ENCODE measurements around the gene CEP89.

Gene CEP89

GRCh38 chr19:32917616-32917996, 54.2 kb downstream of the CEP89 start:
- Histone ChIP-seq H3K4me2 (ENCODE audit: insufficient read depth, low read length, poor library complexity, severe bottlenecking) (no peak overlapping the region), H3K27me3 (ENCODE audit: control insufficient read depth in 3 of 3, insufficient read depth in 3 of 3, low read depth in 1 of 3, low read length in 3 of 3) (no peaks in the 10 kb centered on the region), H3K9ac (ENCODE audit: low read depth, low read length, poor library complexity) (no peak overlapping the region), H2AK5ac (ENCODE audit: low read depth, low read length) (no peak overlapping the region), H2BK120ac (ENCODE audit: low read depth, low read length) (no peak overlapping the region), H3K4me3 (ENCODE audit: low read length in 2 of 2) (no peak overlapping the region), H3K14ac (ENCODE audit: low read length) (no peak overlapping the region), H3K4ac (ENCODE audit: low read length) (no peak overlapping the region), H2BK15ac (ENCODE audit: low read length) (no peak overlapping the region), H3K27ac (replicated peaks; ENCODE audit: low read length) (no peak overlapping the region), H4K8ac (ENCODE audit: low read depth, low read length) (no peak overlapping the region), H3K23ac (ENCODE audit: low read depth, low read length, poor library complexity) (no peak overlapping the region), H3K4me1 (ENCODE audit: control insufficient read depth in 2 of 2, insufficient read depth in 1 of 2, low read depth in 1 of 2, low read length in 2 of 2) (no peaks in the 10 kb centered on the region), H3K18ac (ENCODE audit: low read length) (no peak overlapping the region), H3K79me1 (ENCODE audit: low read depth, low read length) (no peaks in the 10 kb centered on the region), H3K36me3 (replicated peaks in 1 of 2; ENCODE audit: control insufficient read depth in 2 of 2, insufficient read depth in 2 of 2, low read length in 2 of 2) (peaks cover 4 to 63% of the 10 kb centered on the region in 2 donors), H2AFZ (ENCODE audit: low read length) (no peak overlapping the region), H3K9me3 (replicated peaks in 1 of 2; ENCODE audit: control insufficient read depth in 2 of 2, insufficient read depth in 1 of 2, low read depth in 1 of 2, low read length in 2 of 2) (no peaks in the 10 kb centered on the region), H4K91ac (ENCODE audit: low read depth, low read length, poor library complexity) (no peak overlapping the region), H2BK12ac (ENCODE audit: low read length) (no peak overlapping the region), H2BK5ac (ENCODE audit: low read length) (no peak overlapping the region)
- WGBS, 2 donors (ENCODE audit: extremely low coverage in 2 of 2, insufficient read length in 2 of 2, insufficient replicate concordance in 1 of 2), result no CpG with 5 or more reads among the region's 8 CpGs
- no peak for DNase-seq (ENCODE audit: low spot score)

- Histone ChIP-seq H2AFZ (ENCODE audit: low read length) (no peak overlapping the region), H3K36me3 (replicated peaks in 1 of 2; ENCODE audit: control insufficient read depth in 2 of 2, insufficient read depth in 2 of 2, low read length in 2 of 2) (peaks cover 4 to 59% of the 10 kb centered on the region in 2 donors), H3K4me1 (ENCODE audit: control insufficient read depth in 2 of 2, insufficient read depth in 1 of 2, low read depth in 1 of 2, low read length in 2 of 2) (no peaks in the 10 kb centered on the region), H3K9ac (ENCODE audit: low read depth, low read length, poor library complexity) (no peak overlapping the region), H4K8ac (ENCODE audit: low read depth, low read length) (no peak overlapping the region), H3K18ac (ENCODE audit: low read length) (no peak overlapping the region), H3K23ac (ENCODE audit: low read depth, low read length, poor library complexity) (no peak overlapping the region), H2BK15ac (ENCODE audit: low read length) (no peak overlapping the region), H3K4ac (ENCODE audit: low read length) (no peak overlapping the region), H3K27me3 (ENCODE audit: control insufficient read depth in 3 of 3, insufficient read depth in 3 of 3, low read depth in 1 of 3, low read length in 3 of 3) (no peaks in the 10 kb centered on the region), H3K4me2 (ENCODE audit: insufficient read depth, low read length, poor library complexity, severe bottlenecking) (no peak overlapping the region), H2BK12ac (ENCODE audit: low read length) (no peak overlapping the region), H2BK120ac (ENCODE audit: low read depth, low read length) (no peak overlapping the region), H2AK5ac (ENCODE audit: low read depth, low read length) (no peak overlapping the region), H2BK5ac (ENCODE audit: low read length) (no peak overlapping the region), H3K14ac (ENCODE audit: low read length) (no peak overlapping the region), H3K27ac (replicated peaks; ENCODE audit: low read length) (no peak overlapping the region), H4K91ac (ENCODE audit: low read depth, low read length, poor library complexity) (no peak overlapping the region), H3K4me3 (ENCODE audit: low read length in 2 of 2) (no peak overlapping the region), H3K79me1 (ENCODE audit: low read depth, low read length) (no peaks in the 10 kb centered on the region), H3K9me3 (replicated peaks in 1 of 2; ENCODE audit: control insufficient read depth in 2 of 2, insufficient read depth in 1 of 2, low read depth in 1 of 2, low read length in 2 of 2) (no peaks in the 10 kb centered on the region)
- DNase-seq (ENCODE audit: low spot score), result no peak
- WGBS, 2 donors (ENCODE audit: extremely low coverage in 2 of 2, insufficient read length in 2 of 2, insufficient replicate concordance in 1 of 2), result no CpG with 5 or more reads among the region's 4 CpGs
These were observed 54.7 kb downstream of the CEP89 start for GRCh38 chr19:32916969-32917615.

DNA sequence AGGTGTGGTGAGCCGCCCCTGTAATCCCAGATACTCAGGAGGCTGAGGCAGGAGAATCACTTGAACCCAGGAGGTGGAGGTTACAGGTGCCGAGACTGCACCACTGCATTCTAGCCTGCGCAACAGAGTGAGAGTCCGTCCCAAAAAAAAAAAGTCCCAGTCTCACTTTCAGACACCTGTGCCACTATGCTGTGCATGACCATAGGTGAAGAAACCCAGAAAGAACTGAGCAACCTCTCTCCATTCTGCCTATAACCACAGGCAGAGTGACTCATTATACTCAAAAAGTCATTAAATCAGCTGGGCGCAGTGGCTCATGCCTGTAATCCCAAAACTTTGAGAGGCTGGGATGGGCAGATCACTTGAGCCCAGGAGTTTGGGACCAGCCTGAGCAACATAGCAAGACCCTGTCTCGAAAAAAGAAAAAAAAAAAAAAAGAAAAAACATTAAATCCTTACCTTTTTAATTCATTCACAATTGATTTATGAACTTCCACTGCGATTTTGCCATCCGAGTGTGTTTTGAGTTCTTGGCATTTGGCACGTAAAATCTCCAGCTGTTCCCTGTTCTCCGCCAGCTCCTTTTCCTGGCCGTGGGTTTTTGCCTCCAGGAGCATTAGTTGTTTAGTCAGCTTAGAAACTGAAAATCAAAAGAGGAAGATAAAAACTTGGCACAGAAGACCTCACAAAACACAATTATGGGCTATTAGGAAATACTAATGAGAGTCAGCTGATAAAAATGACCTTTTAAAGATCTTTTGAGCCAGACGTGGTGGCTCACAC, 56.7 kb downstream of the CEP89 start:
- H2BK15ac ChIP-seq (ENCODE audit: low read length), result no peak overlapping the region
- WGBS, 2 donors (ENCODE audit: extremely low coverage in 2 of 2, insufficient read length in 2 of 2, insufficient replicate concordance in 1 of 2), result no CpG with 5 or more reads among the region's 12 CpGs
- H2AK5ac ChIP-seq (ENCODE audit: low read depth, low read length), result no peak overlapping the region
- H3K27me3 ChIP-seq (ENCODE audit: control insufficient read depth in 3 of 3, insufficient read depth in 3 of 3, low read depth in 1 of 3, low read length in 3 of 3), result no peaks in the 10 kb centered on the region
- H2AFZ ChIP-seq (ENCODE audit: low read length), result no peak overlapping the region
- no peak overlapping the region for H2BK120ac ChIP-seq (ENCODE audit: low read depth, low read length)
- no peaks in the 10 kb centered on the region for H3K79me1 ChIP-seq (ENCODE audit: low read depth, low read length)
- no peak for DNase-seq (ENCODE audit: low spot score)
- H2BK5ac ChIP-seq (ENCODE audit: low read length), result no peak overlapping the region
- H3K27ac ChIP-seq (replicated peaks; ENCODE audit: low read length), result no peak overlapping the region
- no peak overlapping the region for H3K4me2 ChIP-seq (ENCODE audit: insufficient read depth, low read length, poor library complexity, severe bottlenecking)
- H3K4ac ChIP-seq (ENCODE audit: low read length), result no peak overlapping the region
- no peak overlapping the region for H3K23ac ChIP-seq (ENCODE audit: low read depth, low read length, poor library complexity)
- H3K9ac ChIP-seq (ENCODE audit: low read depth, low read length, poor library complexity), result no peak overlapping the region
- peaks cover 2 to 62% of the 10 kb centered on the region in 2 donors for H3K36me3 ChIP-seq (replicated peaks in 1 of 2; ENCODE audit: control insufficient read depth in 2 of 2, insufficient read depth in 2 of 2, low read length in 2 of 2)
- H2BK12ac ChIP-seq (ENCODE audit: low read length), result no peak overlapping the region
- no peak overlapping the region for H4K91ac ChIP-seq (ENCODE audit: low read depth, low read length, poor library complexity)
- no peak overlapping the region for H3K4me3 ChIP-seq (ENCODE audit: low read length in 2 of 2)
- H3K9me3 ChIP-seq (replicated peaks in 1 of 2; ENCODE audit: control insufficient read depth in 2 of 2, insufficient read depth in 1 of 2, low read depth in 1 of 2, low read length in 2 of 2), result no peaks in the 10 kb centered on the region
- no peaks in the 10 kb centered on the region for H3K4me1 ChIP-seq (ENCODE audit: control insufficient read depth in 2 of 2, insufficient read depth in 1 of 2, low read depth in 1 of 2, low read length in 2 of 2)
- no peak overlapping the region for H3K14ac ChIP-seq (ENCODE audit: low read length)
- H3K18ac ChIP-seq (ENCODE audit: low read length), result no peak overlapping the region
- H4K8ac ChIP-seq (ENCODE audit: low read depth, low read length), result no peak overlapping the region

DNA sequence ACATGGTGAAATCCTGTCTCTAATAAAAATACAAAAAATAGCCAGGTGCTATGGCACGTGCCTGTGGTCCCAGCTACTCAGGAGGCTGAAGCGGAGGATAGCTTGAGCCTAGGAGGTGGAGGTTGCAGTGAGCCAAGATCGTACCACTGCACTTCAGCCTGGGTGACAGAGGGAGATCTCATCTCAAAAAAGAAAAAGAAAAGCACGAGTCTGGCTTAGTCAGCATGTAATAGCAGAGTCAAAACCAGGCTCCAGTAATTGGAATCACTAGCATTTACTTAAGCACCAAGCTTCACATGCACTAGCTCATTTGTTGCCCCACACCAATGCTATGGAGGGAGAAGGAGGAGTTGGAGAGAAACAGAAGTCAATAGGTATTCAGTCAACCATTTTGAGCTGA, 60.3 kb downstream of the CEP89 start:
- no peak overlapping the region for H3K14ac ChIP-seq (ENCODE audit: low read length)
- no peak overlapping the region for H2BK5ac ChIP-seq (ENCODE audit: low read length)
- peaks cover 0 to 4% of the 10 kb centered on the region in 2 donors for H3K9me3 ChIP-seq (replicated peaks in 1 of 2; ENCODE audit: control insufficient read depth in 2 of 2, insufficient read depth in 1 of 2, low read depth in 1 of 2, low read length in 2 of 2)
- no peak overlapping the region for H3K18ac ChIP-seq (ENCODE audit: low read length)
- H2AFZ ChIP-seq (ENCODE audit: low read length), result no peak overlapping the region
- no peak overlapping the region for H3K4me3 ChIP-seq (ENCODE audit: low read length in 2 of 2)
- no peak overlapping the region for H2BK12ac ChIP-seq (ENCODE audit: low read length)
- H2AK5ac ChIP-seq (ENCODE audit: low read depth, low read length), result no peak overlapping the region
- H3K27me3 ChIP-seq (ENCODE audit: control insufficient read depth in 3 of 3, insufficient read depth in 3 of 3, low read depth in 1 of 3, low read length in 3 of 3), result no peaks in the 10 kb centered on the region
- H2BK15ac ChIP-seq (ENCODE audit: low read length), result no peak overlapping the region
- H2BK120ac ChIP-seq (ENCODE audit: low read depth, low read length), result no peak overlapping the region
- no peak overlapping the region for H3K4me2 ChIP-seq (ENCODE audit: insufficient read depth, low read length, poor library complexity, severe bottlenecking)
- H3K36me3 ChIP-seq (replicated peaks in 1 of 2; ENCODE audit: control insufficient read depth in 2 of 2, insufficient read depth in 2 of 2, low read length in 2 of 2), result peaks cover 11 to 72% of the 10 kb centered on the region in 2 donors
- no peaks in the 10 kb centered on the region for H3K4me1 ChIP-seq (ENCODE audit: control insufficient read depth in 2 of 2, insufficient read depth in 1 of 2, low read depth in 1 of 2, low read length in 2 of 2)
- no peak overlapping the region for H3K4ac ChIP-seq (ENCODE audit: low read length)
- no CpG with 5 or more reads among the region's 4 CpGs for WGBS, 2 donors (ENCODE audit: extremely low coverage in 2 of 2, insufficient read length in 2 of 2, insufficient replicate concordance in 1 of 2)
- no peak overlapping the region for H4K8ac ChIP-seq (ENCODE audit: low read depth, low read length)
- H3K23ac ChIP-seq (ENCODE audit: low read depth, low read length, poor library complexity), result no peak overlapping the region
- H4K91ac ChIP-seq (ENCODE audit: low read depth, low read length, poor library complexity), result no peak overlapping the region
- no peak for DNase-seq (ENCODE audit: low spot score)
- no peaks in the 10 kb centered on the region for H3K79me1 ChIP-seq (ENCODE audit: low read depth, low read length)
- H3K9ac ChIP-seq (ENCODE audit: low read depth, low read length, poor library complexity), result no peak overlapping the region
- H3K27ac ChIP-seq (replicated peaks; ENCODE audit: low read length), result no peak overlapping the region

All from neuronal stem cell (in vitro differentiated cells).